ENCODE data around the gene TMEM218. TPM values are rescaled to one million over a fixed set of nuclear protein-coding genes. Genes with fewer than 3 reads are reported as not detected.

The TMEM218 gene
- total and polyA plus RNA-seq, 10 of the 15 experiments (the other 5 are each of a cell fraction or from before 2014, with no cell fraction given): 11.2 to 50.3 (median 28.8) TPM

- intact Hi-C loops (cut with micrococcal nuclease; ENCODE audit: unreplicated experiment) (no loop called here), in situ Hi-C loops (cut with MboI) (no loop called here)
- ATAC-seq (peak; percentile 79), FAIRE-seq (peak; percentile 73), DNase-seq (ENCODE audit: low read depth, low spot score) (no peak)
- H3K4me1 ChIP-seq (ENCODE audit: control insufficient read depth, insufficient read depth, low read length): no peaks in the 10 kb centered on the region
- no TSS peak for BruUV-seq (replicated peaks)
- H3K9ac ChIP-seq (ENCODE audit: control insufficient read depth, insufficient read depth, low read length): no peak overlapping the region
- H3K36me3 ChIP-seq (ENCODE audit: control insufficient read depth in 2 of 2, insufficient read depth in 2 of 2, low read length in 1 of 2): no peaks in the 10 kb centered on the region
- 32% methylated on average over 10 of the region's 10 CpGs for WGBS (ENCODE audit: insufficient coverage, insufficient replicate concordance, low lambda C conversion rate, missing lambda C conversion rate)
- SMC1A ChIA-PET (ENCODE audit: uncharacterized antibody, unreplicated experiment): interaction anchor here (0.9 to 3.7 kb wide), 18 partner anchors 10 to 1162 kb away, joined by 3 to 29 read pairs (median 4); partner anchors contain the start of genes CCDC15, SLC37A2 and TMEM218
- no peaks in the 10 kb centered on the region; a peak in 2 of 4 replicates for H3K27me3 ChIP-seq (replicated peaks in 1 of 2; ENCODE audit: control insufficient read depth in 2 of 2, insufficient read depth in 2 of 2, low read length in 1 of 2)
- H2AFZ ChIP-seq (ENCODE audit: control insufficient read depth, low read depth, low read length): peak overlapping the region; percentile 69
- no peaks in the 10 kb centered on the region for H3K79me2 ChIP-seq (ENCODE audit: control insufficient read depth, insufficient read depth, low read length)
- POLR2A ChIA-PET: interaction anchor here (1.1 to 1.8 kb wide), 3 partner anchors 12 to 170 kb away, joined by 3 to 8 read pairs (median 5); partner anchors contain the start of genes CCDC15 and TMEM218
- no peaks in the 10 kb centered on the region for H4K20me1 ChIP-seq (ENCODE audit: control insufficient read depth, insufficient read depth)
- peak overlapping the region; percentile 60; the same call in 1 of the 2 replicates for H3K4me2 ChIP-seq (ENCODE audit: control insufficient read depth, insufficient read depth)
- RAD21 ChIA-PET (ENCODE audit: unreplicated experiment): interaction anchor here (0.5 to 1.6 kb wide), 8 partner anchors 12 to 165 kb away, joined by 3 to 7 read pairs (median 4); partner anchors contain the start of gene TMEM218
- no peaks in the 10 kb centered on the region for H3K9me3 ChIP-seq (replicated peaks; ENCODE audit: control insufficient read depth, insufficient read depth, low read length)
- CTCF ChIA-PET: interaction anchor here (0.6 to 3.1 kb wide), 23 partner anchors 8 to 1032 kb away, joined by 3 to 27 read pairs (median 4); partner anchors contain the start of genes SLC37A2 and TMEM218
- no peak overlapping the region for H3K4me3 ChIP-seq
- no peak overlapping the region for H3K27ac ChIP-seq (ENCODE audit: control insufficient read depth, insufficient read depth)
- TF ChIP-seq ZBTB33 (IDR thresholded peaks at IDR 0.05): peak; percentile 98
- no peak for TF ChIP-seq ZBTB40 (IDR thresholded peaks at IDR 0.05; ENCODE audit: borderline replicate concordance)
- peak; percentile 92 for TF ChIP-seq PKNOX1 (IDR thresholded peaks at IDR 0.05)
- TF ChIP-seq SMAD1 (IDR thresholded peaks at IDR 0.05; ENCODE audit: low read depth, partially characterized antibody): no peak
- TF ChIP-seq GABPA (IDR thresholded peaks at IDR 0.05; ENCODE audit: low read depth): peak; percentile 84
- TF ChIP-seq, protein P1, sequence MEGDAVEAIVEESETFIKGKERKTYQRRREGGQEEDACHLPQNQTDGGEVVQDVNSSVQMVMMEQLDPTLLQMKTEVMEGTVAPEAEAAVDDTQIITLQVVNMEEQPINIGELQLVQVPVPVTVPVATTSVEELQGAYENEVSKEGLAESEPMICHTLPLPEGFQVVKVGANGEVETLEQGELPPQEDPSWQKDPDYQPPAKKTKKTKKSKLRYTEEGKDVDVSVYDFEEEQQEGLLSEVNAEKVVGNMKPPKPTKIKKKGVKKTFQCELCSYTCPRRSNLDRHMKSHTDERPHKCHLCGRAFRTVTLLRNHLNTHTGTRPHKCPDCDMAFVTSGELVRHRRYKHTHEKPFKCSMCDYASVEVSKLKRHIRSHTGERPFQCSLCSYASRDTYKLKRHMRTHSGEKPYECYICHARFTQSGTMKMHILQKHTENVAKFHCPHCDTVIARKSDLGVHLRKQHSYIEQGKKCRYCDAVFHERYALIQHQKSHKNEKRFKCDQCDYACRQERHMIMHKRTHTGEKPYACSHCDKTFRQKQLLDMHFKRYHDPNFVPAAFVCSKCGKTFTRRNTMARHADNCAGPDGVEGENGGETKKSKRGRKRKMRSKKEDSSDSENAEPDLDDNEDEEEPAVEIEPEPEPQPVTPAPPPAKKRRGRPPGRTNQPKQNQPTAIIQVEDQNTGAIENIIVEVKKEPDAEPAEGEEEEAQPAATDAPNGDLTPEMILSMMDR (IDR thresholded peaks at IDR 0.05 in 2 of 3, conservative IDR thresholded peaks at IDR 0.05 in 1 of 3; ENCODE audit: control insufficient read depth in 2 of 3, extremely low read depth in 1 of 3, insufficient read depth in 1 of 3, low read depth in 3 of 3, low read length in 3 of 3): peak; percentile 27 to 61 (median 38); a peak in 4 of 6 replicates
- TF ChIP-seq SMC3 (IDR thresholded peaks at IDR 0.05; ENCODE audit: borderline replicate concordance, low read length): peak; percentile 58
- TF ChIP-seq YY1 (IDR thresholded peaks at IDR 0.05; ENCODE audit: low read depth, low read length): 0 out of 2 replicates have a peak, but pooled peaks have one; percentile 44
- TF ChIP-seq, protein P2, sequence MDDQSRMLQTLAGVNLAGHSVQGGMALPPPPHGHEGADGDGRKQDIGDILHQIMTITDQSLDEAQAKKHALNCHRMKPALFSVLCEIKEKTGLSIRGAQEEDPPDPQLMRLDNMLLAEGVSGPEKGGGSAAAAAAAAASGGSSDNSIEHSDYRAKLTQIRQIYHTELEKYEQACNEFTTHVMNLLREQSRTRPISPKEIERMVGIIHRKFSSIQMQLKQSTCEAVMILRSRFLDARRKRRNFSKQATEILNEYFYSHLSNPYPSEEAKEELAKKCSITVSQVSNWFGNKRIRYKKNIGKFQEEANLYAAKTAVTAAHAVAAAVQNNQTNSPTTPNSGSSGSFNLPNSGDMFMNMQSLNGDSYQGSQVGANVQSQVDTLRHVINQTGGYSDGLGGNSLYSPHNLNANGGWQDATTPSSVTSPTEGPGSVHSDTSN (IDR thresholded peaks at IDR 0.05; ENCODE audit: insufficient replicate concordance, low read depth, low read length): peak; percentile 81
- peak; percentile 32 for TF ChIP-seq RAD21 (IDR thresholded peaks at IDR 0.05; ENCODE audit: insufficient read depth, low read depth, low read length)
These were observed 12.7 kb upstream of the TMEM218 start for GRCh38 chr11:125123947-125124617.
